ENCODE data around the gene CAPNS2.

Gene CAPNS2

DNA sequence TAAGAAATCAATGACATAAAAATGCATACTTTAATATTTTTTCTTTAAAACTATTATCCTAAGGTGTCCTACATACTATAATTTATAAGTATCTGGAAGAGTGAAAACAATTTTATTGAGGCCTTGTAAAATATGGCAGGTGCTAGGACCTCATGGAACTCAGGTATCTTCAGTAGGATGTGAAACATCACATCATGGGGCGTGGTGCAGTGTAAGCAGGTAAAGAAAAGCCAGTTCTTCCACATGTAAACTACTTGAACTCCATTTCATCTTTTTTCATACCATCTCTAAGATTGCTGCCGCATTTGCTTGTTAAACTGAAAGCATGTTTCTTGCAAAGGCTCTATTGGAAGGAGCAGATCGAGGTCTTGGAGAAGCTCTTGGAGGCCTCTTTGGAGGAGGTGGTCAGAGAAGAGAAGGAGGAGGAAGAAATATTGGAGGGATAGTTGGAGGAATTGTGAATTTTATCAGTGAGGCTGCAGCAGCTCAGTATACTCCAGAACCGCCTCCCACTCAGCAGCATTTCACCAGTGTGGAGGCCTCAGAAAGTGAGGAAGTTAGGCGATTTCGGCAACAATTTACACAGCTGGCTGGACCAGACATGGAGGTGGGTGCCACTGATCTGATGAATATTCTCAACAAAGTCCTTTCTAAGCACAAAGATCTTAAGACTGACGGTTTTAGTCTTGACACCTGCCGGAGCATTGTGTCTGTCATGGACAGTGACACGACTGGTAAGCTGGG, at the start of gene CAPNS2:
CAPNS2 (plus strand) TSS at position 253 of the 744 bp plus-strand sequence; CDS start at position 326, 73 bp downstream.
- no peak for DNase-seq

DNA sequence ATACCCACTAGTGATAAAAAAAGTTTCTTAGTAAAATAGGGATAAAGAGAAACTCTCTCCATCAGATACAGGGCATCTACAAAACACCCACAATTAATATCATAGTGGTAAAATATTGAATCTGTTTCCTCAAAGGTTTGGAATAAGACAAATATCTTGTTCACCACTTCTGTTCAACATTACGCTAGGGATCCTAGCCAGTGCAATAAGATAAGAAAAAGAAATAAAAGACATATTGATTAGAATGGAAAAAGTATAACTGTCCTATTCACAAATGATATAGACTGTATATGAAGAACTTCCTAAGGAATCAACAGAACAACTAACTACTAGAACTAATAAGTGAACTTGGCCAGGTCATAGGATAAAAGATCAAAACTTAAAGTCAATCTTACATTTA, 44.7 kb upstream of the CAPNS2 start:
- DNase-seq = no peak

DNA sequence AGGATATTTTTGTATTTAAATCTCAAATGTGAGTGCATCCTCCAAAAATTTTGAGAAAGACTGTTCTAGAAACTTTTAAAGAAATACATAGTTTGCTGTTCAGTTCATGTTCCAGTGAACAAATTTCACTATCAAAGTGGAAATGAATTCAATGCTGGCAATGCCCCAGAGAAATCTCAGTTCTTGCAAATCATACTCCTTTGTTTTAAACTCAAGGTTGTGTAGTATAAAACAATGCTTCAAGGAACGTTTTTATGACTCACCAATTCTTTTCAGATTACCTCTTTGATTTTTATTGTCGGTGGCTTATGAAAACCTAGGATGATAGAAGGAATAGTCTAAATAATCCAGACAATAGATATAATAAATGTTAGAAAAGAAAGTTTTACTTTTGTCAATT, 40.0 kb upstream of the CAPNS2 start:
- no peak for DNase-seq

DNA sequence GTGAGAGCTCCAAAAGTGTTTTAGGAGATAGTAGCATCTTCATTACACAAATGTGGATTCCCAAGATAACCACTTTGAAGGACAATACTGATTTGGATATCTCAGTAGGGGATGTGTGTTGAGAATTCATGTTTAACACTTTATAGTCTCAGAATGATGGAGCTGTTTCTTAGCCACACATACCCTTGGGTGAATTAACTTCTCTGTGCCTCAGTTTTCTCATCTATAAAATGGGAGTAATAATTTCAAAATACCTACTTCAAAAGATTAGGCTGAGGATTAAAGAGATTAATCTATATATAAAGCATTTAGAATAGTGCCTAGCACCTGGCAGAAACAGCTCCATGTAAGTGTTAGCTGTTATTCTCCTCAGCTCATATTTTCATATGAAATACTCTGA, 38.6 kb upstream of the CAPNS2 start:
- no peak for DNase-seq

DNA sequence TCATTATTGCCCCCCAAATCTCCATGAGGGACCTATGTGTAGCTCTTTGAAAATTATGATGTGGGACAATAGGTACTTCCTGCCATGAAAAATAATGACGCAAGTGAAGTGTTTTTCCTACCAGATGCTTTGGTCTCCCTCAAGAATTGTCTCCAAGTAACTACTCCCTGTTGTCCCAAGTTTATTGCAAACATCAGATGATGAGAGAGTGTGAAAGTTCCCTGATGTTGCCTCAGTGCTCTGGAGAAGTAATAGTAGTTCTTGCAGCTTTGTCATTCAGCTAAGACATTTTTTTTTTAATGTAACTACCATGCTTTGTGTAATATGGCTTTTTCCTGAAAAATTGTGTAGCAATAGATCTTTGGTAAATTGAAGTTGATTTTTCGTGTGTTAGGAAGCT, 37.5 kb upstream of the CAPNS2 start:
- no peak for DNase-seq

DNA sequence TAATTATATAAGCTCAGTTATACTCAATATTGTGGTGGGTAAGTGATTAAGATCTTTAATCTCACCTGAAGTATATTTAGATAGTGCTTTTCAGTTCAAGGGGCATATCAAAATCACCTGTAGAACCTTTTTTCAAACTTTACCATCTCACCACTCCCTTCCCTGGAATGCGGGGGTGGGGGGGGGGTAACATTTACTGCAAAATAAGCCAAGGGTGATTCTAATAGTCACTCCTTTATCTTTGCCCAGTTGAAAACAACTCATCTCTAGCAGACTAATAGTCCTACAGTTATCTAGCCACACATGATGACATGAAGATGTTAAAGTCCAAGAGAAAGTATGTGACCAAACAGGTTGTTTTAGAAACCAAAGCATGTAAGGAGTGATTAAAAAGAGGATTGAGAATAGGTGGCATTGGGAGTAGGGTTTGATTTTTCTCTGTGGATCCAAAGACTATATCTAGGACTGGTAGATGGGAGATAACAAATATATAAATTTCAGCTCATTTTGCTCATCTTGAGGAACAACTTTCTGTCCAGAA, 36.1 kb upstream of the CAPNS2 start:
- DNase-seq = no peak

DNA sequence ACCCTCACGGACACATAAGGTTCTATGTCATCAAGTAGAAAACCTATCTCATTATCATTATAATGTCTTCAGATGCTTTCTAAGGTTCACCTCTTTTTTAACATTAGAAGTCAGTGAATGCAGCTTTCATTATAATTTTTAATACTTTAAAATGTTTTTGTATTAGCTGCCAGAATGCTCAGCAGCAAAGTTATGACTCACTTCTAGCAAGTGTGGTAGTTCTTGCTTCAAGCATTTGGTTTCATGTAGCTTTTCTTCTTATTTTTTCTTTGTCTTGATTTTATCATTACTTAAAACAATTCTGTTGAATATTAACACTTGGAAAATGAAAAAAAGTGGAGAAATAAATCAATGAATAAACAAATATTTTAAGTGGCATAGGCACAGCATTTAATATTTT, 34.3 kb upstream of the CAPNS2 start:
- DNase-seq = no peak

DNA sequence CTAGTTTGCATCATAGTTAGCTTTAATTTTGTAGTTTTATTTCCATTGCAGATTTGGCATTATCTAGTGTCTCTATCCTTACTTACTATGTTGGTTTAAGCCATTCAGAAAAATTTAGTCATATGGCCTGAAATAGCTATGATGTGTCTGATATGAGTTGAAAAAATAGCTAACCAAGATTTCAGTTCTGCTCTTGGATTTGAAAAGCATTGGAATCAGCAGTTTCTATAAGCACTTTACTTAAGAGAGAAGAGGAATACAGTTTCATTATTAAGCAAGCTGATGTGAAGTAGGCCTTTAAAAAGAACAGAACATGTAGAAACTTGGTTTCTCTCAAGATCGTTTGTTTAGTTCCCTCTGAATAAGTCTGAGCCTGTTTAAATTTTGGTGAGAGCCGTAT, 31.7 kb upstream of the CAPNS2 start:
- DNase-seq = no peak

DNA sequence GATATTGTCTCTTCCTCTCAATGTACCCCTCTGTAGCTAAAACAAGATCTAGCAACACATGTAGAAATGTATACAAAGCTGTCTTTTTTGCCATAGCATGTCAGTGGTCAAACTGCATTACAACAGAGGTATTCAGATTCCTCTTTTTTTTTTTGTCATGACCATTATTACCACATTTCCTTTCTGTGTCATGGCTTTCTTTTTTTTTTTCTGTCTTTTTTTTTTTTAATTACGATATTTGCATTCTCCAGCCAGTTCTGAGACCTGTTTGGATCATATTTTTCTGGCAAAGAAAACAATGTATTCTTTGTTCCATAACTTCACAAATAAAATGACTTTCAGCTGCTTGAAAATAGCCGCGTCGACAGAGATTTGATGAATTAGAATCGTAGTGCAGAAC, 27.4 kb upstream of the CAPNS2 start:
- no peak for DNase-seq

DNA sequence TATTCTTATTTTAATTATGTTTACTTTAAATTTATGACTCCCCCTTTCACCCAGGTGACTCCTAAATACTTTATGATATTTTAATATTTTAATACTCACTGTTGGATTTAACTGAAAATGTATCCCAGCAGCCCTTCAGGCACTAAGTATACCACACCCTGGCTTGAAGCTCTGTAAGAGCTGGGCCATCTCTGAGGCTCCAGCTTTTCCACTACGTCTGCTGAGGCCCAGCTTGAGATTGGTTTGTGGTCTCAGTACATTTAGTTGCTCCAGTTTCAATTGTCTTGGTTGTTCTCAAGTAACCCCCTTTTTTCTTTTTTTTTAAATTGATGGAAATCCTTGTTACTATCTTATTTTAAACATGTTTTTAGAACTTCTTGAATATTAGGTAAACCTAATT, 27.0 kb upstream of the CAPNS2 start:
- no peak for DNase-seq

DNA sequence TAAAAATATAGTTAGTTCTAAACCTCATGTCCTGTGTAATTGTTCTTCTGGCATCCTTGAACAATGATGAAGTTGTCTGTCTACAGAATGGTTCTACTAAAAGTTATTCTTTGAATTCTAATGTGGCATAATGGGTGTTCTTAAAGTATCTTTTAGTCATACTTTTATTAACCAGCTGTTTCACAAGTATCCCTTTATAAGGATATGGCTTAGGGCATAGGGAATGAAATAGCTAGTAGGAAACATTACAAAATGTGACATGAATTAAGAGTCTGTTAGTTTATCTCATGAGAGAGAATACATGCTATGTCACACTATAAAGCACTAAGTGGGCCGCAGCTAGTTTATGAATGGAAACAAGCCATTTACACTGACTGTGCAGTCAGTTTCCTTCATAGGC, 26.3 kb upstream of the CAPNS2 start:
- DNase-seq = no peak

DNA sequence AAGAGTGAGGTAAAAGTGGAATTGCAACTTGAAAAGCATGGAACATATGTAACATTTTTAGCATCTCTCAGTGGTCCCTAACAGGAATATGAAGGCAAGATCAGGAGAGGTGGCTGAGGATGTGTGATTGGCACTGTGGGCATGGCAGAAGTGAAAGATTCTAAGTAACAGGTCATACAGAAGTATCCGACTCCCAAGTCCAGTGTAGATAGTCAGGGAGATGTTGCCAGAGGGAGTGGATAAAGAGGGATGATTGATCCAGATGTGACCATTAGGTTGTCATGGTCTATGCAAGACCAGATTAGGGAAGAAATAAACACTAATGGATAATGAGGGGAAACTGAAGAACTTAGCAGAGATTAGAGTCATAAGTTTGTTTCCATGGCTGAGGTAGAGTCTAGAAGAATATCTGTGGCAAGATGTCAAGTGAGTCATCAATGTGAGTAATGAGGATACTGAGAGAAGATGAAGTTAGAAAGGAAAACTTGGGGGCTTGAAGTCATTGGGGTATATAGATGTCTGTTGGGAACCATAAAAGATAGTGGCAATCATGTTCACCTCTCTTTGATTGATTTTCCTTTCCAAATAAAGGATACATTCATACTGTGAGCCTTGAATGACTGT, 23.9 kb upstream of the CAPNS2 start:
- no peak for DNase-seq

DNA sequence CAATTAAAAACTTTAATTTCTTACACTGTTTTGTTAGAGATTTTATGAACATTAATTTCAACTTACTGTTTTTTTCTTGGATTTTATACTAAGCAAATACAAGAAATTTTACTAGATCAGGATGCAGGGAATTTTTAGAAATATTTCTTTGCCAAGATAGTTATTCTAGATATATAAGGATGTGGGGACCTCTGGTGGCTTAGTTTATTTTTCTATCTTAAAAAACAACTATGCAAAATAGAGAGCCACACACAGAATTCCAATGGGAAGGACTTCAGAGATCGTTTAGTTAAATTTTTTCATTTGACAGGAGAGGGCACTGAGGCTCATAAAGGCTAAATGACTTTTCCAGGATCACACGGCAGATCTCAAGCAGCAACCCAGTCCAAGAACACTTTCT, 23.0 kb upstream of the CAPNS2 start:
- DNase-seq = no peak

DNA sequence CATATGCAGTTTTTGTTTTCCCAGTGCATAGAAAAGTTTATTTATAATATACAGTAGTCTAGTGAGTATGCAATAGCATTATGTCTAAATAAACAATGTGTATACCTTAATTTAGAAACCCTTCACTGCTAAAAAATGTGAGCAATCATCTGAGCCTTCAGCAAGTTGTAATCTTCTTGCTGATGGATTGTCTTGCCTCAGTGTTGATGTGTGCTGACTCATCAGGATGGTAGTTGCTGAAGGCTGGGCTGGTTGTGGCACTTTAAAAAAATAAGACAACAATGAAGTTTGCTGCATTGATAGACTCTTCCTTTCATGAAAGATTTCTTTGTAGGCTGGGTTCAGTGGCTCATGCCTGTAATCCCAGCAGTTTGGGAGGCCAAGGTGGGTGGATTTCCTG, 13.9 kb upstream of the CAPNS2 start:
- no peak for DNase-seq

DNA sequence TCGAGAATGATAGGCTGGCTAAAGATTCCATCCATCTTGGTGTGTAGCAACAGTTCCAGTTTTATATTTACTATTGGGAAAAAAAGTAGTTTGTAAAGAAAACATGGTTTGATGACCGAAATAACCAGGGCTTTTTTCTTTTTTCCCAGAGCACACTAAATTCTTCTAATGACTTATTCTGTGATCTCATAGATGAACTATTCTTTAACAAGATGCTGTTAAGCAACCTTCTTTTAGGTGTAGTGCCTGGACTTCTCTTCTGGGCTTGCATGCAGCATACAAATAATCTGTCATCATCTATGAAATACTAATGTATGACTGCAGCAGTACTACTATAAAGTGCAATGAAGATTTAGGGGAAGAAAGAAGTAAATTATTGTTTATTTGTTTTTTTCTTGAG, 11.0 kb upstream of the CAPNS2 start:
- no peak for DNase-seq

DNA sequence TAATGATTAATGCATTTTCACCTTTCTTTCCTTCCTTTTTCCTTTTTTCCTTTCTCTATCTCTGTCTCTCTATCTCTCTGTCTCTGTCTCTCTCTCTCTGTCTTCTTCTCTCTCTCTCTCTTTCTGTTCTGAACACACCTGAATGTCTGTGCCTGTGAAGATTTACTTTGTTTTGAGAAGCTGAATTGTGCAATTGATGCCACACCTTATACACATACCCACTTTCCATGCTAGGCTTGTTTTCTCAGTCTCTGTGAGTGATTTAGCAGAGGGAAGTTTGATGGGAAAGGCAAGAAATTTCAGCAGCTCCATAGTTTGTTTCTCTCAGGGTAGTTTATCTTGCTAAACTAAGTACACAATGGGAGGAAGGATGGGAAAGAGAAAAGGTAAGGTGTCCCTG, 9.3 kb upstream of the CAPNS2 start:
- DNase-seq = no peak

DNA sequence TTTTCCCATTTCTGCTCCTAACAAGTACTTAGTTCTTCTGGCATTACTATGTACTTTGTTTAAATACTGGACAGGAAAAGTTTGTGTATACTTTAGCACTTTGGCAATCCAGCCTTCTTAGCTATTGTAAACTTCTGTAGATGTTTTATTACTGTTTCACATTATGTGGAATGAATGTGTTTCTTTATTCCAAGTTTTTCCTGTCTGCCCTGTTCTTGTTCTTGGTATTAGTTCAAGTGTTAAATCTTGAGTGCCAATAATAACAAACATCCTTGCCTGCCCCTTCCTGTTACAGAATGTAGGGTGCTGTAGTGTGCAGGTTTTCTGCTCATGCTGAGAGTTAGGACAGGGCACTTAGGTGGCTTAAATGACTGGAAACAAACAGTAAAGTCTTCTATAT, 7.3 kb upstream of the CAPNS2 start:
- DNase-seq = no peak

DNA sequence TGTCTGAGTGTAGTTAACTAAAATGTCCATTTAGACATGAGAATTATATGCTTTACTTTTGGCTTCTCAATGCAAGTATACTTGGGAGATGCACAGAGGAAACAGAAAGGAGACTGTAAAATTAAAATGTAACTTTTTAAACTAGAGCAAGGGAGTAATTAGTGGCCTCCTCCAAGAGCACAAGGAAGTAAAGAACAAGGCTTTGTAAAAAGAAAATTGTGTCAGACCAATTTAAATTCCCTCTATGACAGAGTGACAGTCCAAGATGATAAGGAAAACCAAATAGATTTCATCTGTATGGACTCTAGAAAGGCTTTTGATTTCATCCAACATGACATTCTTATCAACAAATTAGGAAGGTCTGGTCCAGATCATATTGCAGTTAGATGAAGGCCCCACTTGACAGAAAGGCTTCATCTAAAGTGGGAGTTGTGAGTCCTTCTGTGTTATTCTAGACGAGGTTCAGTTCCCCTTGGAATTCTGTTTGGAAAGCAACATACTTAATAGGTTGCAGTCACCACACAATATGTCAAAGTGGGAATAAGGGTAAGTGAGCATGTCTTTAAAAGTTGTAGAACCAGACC, 6.5 kb upstream of the CAPNS2 start:
- DNase-seq = no peak

DNA sequence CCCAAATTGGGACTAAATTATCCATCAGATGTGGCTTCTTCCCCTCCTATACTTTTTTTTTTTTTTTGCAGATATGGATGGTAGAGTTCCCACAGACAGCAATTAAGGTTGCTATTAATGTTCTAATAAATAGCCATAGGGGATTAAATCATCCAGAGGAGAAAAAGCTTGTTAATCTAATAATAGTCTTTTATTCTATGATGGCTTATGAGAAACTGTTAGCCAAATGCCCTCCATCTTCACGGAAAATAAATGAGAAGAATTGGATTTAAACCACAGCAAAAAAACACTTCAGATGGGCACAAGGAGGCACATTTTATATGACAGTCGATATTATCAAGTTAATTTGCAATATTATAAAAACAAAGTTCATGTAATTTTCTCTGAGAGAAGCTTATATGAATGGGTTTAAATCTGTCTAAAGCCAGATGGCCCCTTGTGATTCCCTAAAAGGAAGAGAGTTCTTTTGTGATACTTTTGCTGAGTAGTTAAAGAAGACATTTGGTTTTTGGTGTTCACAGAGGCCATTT, 5.1 kb upstream of the CAPNS2 start:
- DNase-seq = no peak

DNA sequence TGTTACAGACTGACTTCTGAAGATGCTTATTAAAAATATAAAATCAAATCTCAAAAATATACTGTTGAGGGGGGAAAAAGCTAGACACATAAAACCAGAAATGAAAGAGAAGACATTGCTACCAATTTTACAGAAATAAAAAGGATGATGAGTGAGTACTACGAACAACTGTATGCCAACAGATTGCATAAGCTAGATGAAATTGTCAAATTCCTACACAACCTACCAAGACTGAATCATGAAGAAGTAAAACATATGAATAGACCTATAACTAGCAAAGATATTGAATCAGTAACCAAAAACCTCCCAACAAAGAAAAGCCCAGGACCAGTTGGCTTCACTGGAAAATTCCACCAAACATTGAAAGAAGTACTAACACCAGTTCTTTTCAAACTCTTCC, 3.5 kb upstream of the CAPNS2 start:
- no peak for DNase-seq

DNA sequence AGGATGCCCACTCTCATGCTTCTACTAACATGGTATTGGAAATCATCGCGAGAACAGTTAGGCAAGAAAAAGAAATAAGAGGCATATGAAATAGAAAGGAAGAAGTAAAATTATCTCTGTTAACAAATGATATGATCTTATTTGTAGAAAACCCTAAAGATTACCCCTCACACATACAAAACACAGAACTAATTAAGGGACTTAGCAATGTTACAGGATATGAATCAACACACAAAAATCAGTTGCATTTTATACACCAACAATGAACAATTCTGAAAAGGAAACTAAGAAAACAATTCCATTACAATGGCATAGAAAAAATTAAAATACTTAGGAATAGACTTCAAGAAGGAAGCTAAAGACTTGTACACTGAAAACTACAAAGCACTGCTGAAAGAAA, 2.7 kb upstream of the CAPNS2 start:
- DNase-seq = no peak

DNA sequence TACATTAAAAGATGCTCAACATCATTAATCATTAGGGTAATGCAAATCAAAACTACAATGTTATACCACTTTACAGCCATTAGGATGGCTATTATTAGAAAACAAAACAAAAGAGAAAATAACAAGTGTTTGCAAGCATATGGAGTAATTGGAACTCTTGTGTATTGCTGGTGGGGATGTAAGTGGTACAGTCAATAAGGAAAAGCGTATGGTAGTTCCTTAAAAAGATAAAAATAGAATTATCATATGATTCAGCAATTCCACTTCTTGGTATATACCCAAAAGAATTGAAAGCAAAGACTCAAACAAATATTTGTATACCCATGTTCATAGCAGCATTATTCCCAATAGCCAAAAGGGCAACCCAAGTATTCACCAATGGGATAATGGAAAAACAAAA, 1.4 kb upstream of the CAPNS2 start:
- DNase-seq = no peak

DNA sequence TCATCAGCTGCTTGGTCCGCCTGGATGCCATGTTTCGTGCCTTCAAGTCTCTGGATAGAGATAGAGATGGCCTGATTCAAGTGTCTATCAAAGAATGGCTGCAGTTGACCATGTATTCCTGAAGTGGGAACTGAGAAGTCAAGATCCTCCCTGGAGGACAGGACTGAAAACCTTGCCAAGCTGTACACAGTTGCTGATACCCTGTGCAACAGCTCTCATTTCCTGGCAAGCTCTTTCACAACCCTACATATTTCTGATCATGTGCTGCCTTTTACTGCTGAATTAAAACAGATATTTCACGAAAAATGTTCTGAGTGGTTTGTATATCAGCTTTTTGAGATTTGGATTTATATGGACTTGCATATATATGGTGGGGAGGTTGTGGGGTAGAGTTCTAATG, 898 bp downstream of the CAPNS2 start:
- DNase-seq = no peak

DNA sequence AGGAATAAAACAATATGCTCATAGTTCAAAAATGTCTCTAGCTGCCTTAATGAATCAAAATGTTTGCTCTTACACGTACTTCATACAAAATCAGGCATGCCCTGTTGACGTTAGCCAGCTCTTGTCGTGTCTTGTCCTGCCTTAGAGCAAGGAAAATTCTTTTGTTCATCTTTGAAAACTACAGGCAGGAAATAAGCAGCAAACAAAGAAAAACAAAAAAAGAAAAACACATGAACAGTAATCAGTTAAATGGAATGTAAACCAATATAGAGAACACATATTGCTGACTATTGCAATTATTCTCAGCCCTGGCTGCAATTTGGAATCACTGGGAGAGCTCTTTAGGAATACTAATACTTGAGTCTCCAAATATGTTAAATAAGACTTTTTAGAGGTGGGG, 1.7 kb downstream of the CAPNS2 start:
- no peak for DNase-seq
